Anterior cingulate cortex (tissue), 58 donors: ENCODE data around the gene IL25.
A peak's percentile ranks its signal among the peaks of the same experiment; 100 is the strongest.
"Not testable (repeated sequence)": the region's sequence is repeated elsewhere in the genome, so short reads cannot be mapped to it uniquely, and the experiment has no call there.

Experiments
- DNase-seq, 58 donors: peaks; one replicate each; lab custom pipeline; 2025; lab: John Stamatoyannopoulos, UW

The IL25 gene

GRCh38 chr14:23406244-23406643 lies 33.6 kb downstream of the IL25 start:
- DNase-seq, result peak in 23 of 58 donors; percentile 1 to 65 (median 16)

DNA sequence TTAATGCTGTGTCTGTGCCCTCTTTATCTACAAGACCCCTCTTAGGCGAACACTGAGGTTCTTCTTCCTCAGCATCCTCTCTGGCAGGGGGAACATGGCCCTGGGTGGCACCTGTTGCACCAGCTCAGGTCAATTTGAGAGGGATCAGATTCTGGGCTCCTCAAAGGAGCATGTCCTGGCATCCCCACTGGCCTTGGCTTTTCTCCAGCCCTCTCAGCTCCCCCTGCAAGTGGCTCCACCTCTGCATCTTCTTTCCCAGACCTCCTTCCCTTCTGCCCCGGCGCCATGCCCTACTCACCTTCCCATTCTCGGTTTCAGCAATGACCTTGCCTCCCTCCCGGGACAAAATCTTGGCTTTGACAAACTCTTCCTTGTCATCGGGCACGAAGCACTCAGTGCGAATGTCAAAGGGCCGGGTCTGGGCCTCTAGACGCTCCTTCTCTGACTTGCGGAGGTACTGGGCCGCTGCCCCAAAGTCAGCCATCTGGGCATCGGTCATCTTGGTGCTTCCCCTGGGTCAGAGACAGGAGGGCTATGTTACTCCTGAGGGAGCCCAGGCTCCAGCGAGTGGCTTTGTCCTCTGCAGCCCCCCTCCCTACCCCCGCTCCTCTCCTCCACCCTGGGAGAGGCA lies 34.2 kb downstream of the IL25 start:
- DNase-seq, result no peak

- DNase-seq, result no peak
These were observed 35.1 kb downstream of the IL25 start, which contains the start of gene MYH6 for GRCh38 chr14:23407516-23408306. MYH6 (minus strand) TSS chr14:23408273; CDS start chr14:23407223, 1,050 bp downstream.

- DNase-seq, result no peak
These were observed 35.7 kb downstream of the IL25 start for GRCh38 chr14:23408307-23408630.

DNA sequence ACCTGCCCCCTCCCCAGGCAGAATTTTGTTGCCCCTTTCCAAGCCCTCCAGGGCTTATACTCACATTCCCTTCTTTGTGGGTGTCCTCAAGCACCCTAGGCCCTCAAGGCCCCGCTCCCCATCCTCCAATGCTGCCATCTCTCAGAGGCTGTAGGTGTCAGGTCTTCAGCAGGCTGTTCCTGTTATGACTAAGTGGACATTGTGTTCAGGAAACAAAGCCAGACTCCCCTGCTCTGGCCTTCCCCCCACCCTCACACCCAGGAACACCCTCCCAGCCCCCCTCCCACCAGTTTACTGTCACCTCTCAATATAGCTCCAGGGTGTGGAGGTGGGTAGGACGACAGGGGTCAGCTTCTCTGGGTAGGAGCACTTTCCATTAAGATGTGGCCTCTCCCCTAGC lies 36.9 kb downstream of the IL25 start:
- no peak for DNase-seq

DNA sequence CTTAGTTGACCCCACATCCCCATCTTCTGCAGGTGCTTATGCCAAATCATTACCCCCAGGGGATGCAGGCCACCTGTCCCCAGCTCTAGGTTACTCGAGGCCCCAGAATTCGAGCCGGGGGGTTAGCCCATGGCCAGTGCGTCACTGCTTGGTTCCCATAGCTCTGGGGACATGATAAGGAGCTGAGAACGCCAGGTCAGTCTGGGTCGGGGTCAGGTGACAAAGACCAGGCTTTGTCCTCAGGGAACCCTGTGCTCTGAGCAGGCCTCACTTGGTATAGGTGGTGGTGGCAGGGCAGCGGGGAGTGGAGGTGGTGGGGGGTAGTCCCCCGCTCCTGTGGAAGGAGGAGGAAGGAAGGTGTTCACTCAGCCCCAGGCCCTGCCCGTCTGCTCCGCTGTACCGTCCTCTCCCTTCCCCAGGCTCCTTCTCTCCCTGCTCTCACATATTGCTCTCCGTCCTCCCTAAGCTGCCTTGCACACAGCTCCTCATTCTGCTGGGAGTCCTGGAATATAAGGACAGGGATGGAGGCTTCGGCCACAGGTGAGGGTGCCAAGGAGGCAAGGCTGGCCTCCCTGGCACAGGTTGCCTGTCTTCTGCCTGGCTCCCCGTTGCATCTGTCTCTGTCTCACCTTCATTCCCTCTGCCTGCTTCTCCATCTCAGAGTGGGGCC lies 37.5 kb downstream of the IL25 start:
- no peak for DNase-seq

DNA sequence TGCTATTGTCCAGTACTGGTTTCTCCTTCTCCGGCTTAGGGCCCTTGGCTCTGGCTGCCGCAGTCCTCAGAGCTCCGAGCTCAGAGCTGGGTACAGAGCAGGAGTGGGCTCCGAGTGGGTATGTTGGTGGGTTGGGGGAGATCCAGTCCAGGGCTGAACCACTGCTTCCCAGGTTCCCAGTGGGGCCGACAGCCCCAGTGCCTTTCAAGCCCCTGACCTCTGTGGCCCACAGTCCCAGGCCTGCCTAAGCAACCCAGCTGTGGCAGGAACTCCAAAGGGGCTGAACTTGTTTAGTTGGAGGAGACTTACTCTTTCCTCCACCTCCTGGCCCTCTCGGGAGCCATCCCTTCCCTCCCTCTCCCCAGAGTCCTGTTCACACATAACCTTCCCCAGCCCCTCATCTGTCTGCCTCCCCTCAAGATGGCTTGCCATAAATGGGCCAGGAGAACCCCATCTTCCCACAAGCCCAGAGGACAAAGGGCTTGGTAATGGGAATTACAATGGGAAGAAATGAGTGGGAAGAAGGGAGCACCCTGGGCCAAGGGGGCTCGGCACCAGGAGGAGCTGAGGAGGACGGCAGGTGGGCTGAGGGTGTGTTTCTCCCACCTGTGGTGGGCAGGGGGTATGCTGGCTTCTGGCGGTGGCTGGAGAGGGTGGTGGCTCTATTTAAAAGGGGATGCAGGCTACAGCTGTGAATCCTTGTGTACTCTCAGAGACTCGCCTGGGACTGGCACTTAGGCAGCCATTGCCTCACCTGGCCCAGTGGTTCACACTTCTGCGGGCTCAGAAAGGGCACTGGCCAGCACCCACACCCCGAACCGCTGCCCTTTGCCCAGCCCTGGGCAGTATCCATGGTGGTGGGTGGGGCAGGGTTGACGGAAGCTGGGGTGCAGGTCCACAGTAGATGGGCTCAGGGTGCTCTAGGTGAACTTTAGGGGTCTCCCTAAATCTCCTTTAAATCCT lies 39.2 kb downstream of the IL25 start:
- DNase-seq, result no peak

DNA sequence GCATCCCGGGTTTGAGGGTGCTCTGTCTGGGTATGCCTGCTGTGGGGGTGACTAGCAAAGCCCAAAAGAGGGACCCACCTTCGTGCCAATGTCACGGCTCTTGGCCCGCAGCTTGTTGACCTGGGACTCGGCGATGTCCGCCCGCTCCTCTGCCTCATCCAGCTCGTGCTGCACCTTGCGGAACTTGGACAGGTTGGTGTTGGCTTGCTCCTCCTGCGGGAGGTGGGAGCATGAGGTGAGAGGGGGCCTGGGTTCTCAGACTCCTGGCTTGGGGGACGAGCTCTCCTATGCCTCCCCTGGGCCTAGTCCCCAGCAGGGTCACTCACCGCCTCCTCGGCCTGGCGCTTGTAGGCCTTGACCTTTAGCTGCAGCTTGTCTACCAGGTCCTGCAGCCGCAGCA lies 41.1 kb downstream of the IL25 start:
- no peak for DNase-seq

- DNase-seq, result no peak
These were observed 41.6 kb downstream of the IL25 start for GRCh38 chr14:23414254-23414653.

DNA sequence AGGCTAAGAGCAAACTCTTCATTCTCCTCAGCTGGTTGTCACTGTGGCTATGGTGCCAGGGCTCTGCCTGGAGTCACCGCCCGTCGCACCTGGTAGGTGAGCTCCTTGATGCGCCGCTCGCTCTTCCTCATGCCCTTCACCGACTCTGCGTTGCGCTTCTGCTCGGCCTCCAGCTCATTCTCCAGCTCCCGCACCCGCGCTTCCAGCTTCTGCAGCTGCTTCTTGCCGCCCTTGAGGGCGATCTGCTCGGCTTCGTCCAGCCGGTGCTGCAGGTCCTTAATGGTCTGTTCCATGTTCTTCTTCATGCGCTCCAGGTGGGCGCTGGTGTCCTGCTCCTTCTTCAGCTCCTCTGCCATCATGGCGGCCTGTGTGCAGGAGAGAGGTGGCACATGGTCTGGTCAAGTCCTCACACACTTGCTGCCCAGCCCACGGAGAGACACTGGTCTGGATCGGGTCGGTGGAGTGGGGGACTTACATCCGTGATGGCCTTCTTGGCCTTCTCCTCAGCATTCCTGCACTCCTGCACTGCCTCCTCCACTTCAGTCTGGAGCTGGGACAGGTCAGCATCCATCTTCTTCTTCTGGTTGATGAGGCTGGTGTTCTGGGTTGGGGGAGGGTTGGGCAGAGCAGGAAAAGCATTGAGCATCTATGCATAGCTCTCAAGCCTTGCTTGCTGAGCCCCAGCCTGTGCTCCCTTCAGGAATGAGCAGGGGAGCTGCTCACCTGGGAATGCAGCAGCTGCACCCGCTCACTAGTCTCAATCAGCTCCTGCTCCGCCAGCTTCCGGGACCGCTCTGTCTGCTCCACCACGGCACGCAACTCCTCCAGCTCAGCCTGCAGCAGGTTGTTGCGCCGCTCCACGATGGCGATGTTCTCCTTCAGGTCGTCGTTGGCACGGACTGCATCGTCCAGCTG lies 42.6 kb downstream of the IL25 start:
- no peak for DNase-seq

- peak in 1 of 58 donors; percentile 9 for DNase-seq
These were observed 43.5 kb downstream of the IL25 start for GRCh38 chr14:23415821-23416778.

DNA sequence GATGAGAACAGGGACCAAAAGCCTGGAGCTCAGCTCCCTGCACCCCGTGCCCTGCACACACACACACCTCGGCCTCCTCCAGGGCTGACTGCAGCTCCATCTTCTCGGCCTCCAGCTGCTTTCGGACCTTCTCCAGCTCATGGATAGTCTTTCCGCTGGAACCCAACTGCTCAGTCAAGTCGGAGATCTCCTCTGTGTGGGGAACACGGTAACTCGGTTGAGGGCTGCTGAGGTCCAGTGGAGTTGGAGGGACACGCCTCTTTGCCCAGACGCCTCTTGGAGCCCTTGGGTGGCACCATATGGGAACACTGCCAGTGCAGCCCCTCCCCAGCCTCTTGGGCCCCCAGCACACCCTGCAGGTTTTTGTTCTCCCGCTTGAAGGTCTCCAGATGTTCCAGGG lies 44.2 kb downstream of the IL25 start:
- no peak for DNase-seq

GRCh38 chr14:23417269-23417668 lies 44.7 kb downstream of the IL25 start:
- not testable (repeated sequence) for DNase-seq

- DNase-seq, result no peak
These were observed 45.4 kb downstream of the IL25 start for GRCh38 chr14:23418021-23418420.

DNA sequence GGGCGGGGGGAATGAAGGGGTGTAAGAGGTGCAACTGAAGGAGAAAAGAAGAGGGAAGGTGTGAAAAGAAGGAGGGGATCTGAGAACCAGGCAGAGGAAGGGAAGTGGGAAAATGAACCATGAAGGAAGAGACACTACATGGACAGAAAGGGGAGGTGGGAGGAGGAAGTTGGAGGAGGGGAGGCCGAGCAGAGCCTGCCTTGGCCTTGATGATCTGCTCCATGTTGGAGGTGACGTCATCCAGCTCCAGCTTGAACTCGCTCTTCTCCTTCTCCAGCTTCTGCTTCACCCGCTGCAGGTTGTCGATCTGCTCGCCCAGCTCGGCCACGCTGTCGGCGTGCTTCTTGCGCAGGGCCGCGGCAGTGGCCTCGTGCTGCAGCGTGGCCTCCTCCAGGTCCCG lies 47.0 kb downstream of the IL25 start:
- not testable (repeated sequence) for DNase-seq

- DNase-seq, result no peak
These were observed 49.0 kb downstream of the IL25 start for GRCh38 chr14:23421594-23421993.

- no peak for DNase-seq
These were observed 51.0 kb downstream of the IL25 start for GRCh38 chr14:23423657-23424056.

GRCh38 chr14:23425169-23425568 lies 52.6 kb downstream of the IL25 start:
- no peak for DNase-seq
